Activated CD8-positive, alpha-beta memory T cell treated with anti-CD3 and anti-CD28 coated beads, Interleukin-2, amount 50 U/mL, for 4 hours (primary cell): ENCODE results near the gene NT5C1A.

Experiments used
- DNase-seq: peaks from one replicate; pipeline ENCODE4 v3.0.0-alpha.2; 2020

Gene NT5C1A

GRCh38 chr1:39633422-39633821, 38.5 kb downstream of the NT5C1A start:
- no peak for DNase-seq

DNA sequence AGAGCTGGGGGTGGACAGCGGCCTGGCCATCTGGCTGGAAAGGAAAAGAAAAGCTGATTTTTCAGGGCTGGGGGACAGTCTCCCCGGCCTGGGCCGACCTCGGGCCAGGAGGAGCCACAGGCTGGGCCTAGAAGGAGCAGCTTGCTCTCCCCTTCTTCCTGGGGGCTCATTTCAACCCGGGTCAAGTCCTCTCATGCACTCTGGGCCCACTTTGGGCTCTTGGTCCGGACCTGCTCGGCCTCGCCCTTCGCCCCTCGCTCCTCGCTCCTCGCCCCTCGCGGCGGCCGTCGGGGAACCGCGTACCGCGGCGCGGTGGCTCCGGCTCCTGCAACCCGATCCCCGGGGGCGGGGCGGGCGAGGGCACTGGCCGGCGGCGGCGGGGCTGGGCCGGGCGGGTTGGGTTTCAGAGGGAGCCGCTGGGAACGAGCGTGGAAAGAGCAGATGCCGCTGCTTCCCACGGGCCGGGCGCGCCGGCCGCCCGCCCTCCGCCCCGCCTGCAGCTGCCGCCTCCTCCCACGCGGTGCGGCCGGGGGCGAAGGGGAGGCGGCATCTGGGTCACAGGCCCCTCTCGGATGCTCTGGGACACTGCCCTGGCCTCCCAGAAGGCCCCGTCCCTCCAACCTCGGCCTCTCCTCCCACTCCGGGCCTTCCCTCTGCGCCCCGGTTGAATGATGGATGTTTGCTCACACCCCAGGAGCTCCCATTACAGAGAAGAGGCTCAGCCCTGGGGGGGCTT, 39.1 kb downstream of the NT5C1A start:
- no peak for DNase-seq

DNA sequence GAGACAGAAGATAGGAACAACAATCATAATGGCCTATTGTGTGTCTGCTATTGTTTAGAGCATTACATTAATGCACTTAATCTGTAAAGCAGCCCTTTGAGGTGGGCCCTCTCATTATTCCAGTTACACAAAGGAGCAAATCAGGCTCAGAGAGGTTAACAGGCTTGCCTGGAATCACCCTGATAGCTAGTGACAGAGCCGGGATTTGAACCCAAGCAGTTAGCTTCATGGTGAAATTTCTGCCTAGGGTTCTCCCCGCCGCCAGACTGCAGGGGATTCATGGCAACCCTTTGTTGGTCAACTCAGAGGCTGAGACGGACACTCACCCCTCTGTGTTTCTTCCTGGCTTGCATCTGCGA, 39.6 kb downstream of the NT5C1A start:
- DNase-seq: no peak

- no peak for DNase-seq
These were observed 40.3 kb downstream of the NT5C1A start for GRCh38 chr1:39631361-39632322.

GRCh38 chr1:39628807-39629350, 43.0 kb downstream of the NT5C1A start:
- DNase-seq: no peak

- DNase-seq: no peak
These were observed 45.3 kb downstream of the NT5C1A start for GRCh38 chr1:39626646-39627045.

DNA sequence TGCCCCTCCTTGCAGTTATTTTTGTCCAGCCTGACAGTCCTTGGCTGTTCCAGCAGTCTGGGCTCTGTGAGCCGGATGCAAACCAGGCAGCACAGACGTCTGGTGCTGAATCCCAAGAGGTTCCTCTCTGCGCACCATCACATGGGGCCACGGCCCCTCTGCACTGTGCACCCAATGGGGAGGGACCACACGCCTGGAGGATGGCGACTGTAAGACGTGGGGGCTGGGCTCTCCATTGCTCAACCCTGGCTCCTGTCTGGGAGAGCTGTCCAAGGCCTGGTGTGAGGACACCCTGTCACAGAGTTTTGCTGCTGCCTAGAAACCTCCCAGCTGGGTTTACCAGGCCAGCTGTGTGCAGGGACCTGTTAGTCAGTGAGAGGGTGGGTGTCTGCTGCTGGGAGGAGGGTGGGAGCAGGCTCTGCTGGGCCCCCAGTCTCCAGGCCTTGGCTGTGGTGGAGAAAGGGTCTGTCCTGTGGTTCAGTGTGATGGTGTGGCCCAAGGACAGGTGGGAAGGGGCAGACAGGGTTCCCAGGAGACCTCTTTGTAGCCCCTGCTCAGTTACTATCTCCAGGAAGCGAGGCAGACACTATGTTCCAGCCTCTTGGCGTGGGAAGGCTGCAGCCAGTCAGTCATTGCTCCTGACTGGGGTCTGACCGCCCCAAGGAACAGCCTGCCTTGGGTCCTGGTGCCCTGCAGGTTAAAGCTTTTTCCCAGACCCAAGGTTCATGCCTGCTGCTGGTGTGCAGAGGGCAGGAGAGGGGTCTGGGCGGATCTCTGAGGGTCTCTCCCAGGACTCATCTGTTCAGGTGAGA, 46.2 kb downstream of the NT5C1A start:
- no peak for DNase-seq

DNA sequence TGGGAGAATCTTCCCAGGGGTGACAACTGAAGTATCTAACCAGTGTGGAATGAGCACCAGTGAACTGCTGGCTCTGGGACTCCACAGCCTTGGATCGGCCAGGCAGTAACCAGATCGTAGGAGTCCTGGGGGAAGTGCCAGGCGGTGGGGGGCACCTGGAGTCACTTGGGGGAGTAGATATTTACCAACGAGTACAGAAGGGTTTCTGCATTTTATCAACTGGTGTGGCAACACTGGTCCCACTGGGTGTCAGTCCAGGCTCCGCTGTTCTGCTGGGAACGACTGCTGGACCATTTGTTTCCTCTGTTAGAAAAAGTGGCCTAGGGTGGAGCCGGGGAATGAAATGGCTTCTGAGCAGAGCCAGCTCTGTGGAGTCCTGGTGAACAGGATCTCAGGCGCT, 46.9 kb downstream of the NT5C1A start:
- no peak for DNase-seq

GRCh38 chr1:39623053-39623452, 48.9 kb downstream of the NT5C1A start:
- DNase-seq: no peak

- no peak for DNase-seq
These were observed 49.5 kb downstream of the NT5C1A start for GRCh38 chr1:39622427-39622826.

GRCh38 chr1:39620659-39621165, 51.2 kb downstream of the NT5C1A start:
- no peak for DNase-seq

DNA sequence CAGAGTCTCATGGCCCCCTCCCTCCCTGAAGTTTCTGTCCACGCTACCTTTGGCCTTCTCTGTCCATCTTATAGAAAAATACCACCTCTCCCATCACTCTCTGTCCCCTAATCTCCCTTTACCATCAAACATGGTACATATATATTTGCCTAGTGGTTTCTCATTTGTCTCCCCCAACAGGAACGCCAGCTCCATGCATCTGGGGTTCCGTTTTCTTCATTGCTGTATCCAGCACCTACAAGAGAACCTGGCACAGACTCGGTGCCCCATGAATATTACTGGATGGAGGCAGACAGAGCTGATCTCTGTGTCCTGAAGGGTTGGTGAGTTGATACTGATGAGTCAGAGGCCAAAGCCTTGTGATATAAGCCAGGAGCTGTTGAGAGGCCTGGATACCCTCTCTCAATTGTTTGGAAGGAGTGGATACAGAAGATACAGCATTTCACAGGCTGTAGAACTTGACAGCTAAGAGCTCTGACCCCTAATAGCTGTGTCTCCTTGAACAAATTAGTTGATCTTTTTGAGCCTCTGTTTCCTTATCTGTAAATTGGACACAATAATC, 54.3 kb downstream of the NT5C1A start:
- no peak for DNase-seq

- DNase-seq: no peak
These were observed 56.7 kb downstream of the NT5C1A start for GRCh38 chr1:39615086-39615673.

DNA sequence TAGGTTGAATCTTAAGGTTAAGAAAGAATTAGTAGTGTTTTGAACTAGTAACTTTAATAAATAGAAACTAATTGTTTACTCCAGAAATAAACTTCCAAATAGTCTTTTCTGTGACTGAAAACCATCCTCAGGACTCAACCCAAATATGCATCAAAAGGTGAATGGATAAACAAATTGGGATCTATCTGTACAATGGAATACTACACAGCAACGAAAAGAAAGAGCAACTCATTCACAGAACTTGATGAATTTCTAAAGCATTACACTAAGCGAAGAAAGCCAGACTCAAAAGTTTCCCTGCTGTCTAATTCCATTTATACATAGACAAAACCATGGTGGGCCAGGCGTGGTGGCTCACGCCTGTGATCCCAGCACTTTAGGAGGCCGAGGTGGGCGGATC, 57.4 kb downstream of the NT5C1A start:
- no peak for DNase-seq

- no peak for DNase-seq
These were observed 58.7 kb downstream of the NT5C1A start for GRCh38 chr1:39613250-39613649.

DNA sequence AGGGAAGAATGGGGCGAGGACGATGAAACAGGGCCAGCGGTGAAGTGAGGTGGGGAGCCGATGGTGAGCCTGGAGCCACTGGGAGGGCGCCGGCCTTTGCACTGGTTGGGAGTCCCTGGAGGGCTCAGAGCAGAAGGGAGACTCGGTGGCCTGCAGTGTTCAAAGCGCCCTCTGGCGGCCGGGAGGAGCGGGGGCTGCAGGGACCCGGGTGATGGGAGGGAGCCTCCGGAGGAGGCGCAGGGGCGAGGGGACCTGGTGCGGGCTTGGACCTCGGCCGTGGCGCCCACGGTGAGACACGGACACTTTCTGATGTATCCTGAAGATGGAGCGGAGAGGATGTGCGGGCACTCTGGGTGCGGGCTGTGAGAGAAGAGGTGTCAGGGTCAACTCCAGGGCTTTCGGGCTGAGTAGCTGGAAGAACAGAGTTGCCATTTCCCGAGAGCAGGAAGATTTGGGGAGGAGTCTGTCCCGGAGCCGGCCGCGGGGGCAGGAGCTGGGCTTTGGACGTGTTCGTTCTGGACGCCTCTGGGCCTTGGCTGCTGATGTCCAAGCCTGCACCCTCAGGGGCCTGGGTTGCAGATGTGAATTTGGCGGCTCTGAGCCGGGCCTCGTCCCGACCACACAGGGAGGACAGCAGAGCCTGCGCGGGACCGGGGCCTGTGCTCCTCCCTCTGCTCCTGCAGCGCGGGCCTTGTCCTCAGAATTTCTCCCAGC, 62.1 kb downstream of the NT5C1A start:
- peak; percentile 79 for DNase-seq
